ENCODE data around the gene DMGDH. TPM values are rescaled to one million over a fixed set of nuclear protein-coding genes. Genes with fewer than 3 reads are reported as not detected.
A peak's percentile ranks its signal among the peaks of the same experiment; 100 is the strongest.

DMGDH gene
- total RNA-seq, 3 donors from 2014 or later: 1.5 to 12.5 (median 2.9) TPM

DNA sequence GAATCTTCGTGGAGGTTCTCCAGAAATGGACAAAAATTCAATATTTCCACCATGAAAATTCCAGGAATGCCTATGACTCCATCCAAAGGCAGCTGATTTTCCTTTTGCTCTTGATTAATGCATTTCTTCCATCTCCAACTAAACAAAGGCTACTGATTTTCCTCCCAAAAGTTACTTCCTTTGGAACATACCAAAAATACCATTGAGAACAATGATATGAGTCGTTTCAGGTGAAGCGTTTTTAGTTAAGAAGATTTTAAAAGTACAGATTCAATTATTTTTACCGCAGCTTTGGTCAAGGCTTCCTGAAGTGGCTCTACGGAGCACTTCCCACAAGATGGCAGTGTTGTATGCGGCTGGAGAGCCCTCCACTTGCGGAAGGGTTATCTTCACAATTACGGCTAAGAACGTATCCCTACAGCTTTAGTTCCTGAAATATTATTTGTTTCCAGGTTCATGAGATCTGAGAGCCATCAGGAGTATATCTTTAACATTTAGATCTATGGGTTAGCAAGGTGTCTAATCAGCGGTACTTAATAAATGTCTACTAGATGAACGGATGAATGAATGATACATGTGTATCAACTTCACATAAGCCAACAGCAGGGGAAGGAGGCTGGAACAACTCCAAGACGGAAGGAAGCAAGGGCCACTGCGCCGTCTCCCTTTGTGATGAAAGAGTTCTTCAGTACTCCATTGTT, 48.5 kb downstream of the DMGDH start:
- H3K4me3 ChIP-seq: peak overlapping the region in 2 of 3 donors; percentile 8 to 33
- DNase-seq (ENCODE audit: low spot score in 2 of 2): peak in 1 of 2 donors; percentile 31
- H3K27ac ChIP-seq: no peak overlapping the region
- H3K36me3 ChIP-seq: no peaks in the 10 kb centered on the region
- intact Hi-C loops (cut with DNase I; ENCODE audit: low total_unique reads): no loop called here
- no peaks in the 10 kb centered on the region for H3K9me3 ChIP-seq
- no peaks in the 10 kb centered on the region for H3K27me3 ChIP-seq
- TF ChIP-seq, protein P1, sequence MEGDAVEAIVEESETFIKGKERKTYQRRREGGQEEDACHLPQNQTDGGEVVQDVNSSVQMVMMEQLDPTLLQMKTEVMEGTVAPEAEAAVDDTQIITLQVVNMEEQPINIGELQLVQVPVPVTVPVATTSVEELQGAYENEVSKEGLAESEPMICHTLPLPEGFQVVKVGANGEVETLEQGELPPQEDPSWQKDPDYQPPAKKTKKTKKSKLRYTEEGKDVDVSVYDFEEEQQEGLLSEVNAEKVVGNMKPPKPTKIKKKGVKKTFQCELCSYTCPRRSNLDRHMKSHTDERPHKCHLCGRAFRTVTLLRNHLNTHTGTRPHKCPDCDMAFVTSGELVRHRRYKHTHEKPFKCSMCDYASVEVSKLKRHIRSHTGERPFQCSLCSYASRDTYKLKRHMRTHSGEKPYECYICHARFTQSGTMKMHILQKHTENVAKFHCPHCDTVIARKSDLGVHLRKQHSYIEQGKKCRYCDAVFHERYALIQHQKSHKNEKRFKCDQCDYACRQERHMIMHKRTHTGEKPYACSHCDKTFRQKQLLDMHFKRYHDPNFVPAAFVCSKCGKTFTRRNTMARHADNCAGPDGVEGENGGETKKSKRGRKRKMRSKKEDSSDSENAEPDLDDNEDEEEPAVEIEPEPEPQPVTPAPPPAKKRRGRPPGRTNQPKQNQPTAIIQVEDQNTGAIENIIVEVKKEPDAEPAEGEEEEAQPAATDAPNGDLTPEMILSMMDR (IDR thresholded peaks at IDR 0.05): peak; percentile 29 to 65 (median 48)
- TF ChIP-seq POLR2A (IDR thresholded peaks at IDR 0.05): no peak
- peaks cover 0 to 3% of the 10 kb centered on the region in 2 donors for H3K4me1 ChIP-seq

DNA sequence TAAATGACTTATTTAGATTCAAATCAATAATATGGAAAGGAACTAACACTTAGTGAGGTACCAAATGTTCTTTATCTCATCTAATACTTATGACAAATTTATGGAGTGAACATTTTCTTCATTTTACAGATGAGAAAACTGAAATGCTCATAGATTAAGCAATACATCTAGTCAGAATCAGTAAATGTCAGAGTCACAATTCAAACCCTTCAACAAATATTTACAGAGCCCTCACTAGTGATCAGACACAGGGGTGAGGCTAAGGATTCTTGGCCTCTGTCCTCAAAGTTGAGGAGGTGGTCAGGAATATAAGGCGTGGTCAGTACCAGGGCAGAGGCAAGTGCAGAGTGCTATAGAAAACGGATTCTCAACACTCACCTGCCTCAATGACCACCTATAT, 54.8 kb downstream of the DMGDH start:
- Histone ChIP-seq H3K36me3 (no peaks in the 10 kb centered on the region), H3K4me3 (no peak overlapping the region), H3K4me1 (no peaks in the 10 kb centered on the region), H3K27ac (no peak overlapping the region), H3K9me3 (peaks cover 0 to 9% of the 10 kb centered on the region in 2 donors), H3K27me3 (no peaks in the 10 kb centered on the region)
- no peak for DNase-seq (ENCODE audit: low spot score in 2 of 2)
- no peak for TF ChIP-seq POLR2A (IDR thresholded peaks at IDR 0.05)
- TF ChIP-seq POLR2AphosphoS5 (IDR thresholded peaks at IDR 0.05): no peak
- TF ChIP-seq, protein P1 (IDR thresholded peaks at IDR 0.05): no peak
- intact Hi-C loops (cut with DNase I; ENCODE audit: low total_unique reads): no loop called here

DNA sequence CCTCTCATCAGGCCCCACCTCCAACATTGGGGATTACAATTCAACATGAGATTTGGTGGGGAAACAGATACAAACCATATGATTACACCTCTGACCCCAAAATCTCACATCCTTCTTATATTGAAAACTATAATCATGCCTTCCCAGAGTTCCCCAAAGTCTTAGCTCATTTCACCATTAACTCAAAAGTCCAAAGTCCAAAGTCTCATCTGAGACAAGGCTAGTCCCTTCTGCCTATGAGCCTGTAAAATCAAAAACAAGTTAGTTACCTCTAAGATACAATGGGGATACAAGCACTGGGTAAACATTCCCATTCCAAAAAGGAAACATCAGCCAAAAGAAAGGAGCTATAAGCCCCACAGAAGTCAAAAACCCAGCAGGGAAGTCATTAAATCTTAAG, 57.6 kb downstream of the DMGDH start:
- DNase-seq (ENCODE audit: low spot score in 2 of 2): no peak
- no peaks in the 10 kb centered on the region for H3K4me1 ChIP-seq
- TF ChIP-seq POLR2AphosphoS5 (IDR thresholded peaks at IDR 0.05): no peak
- TF ChIP-seq POLR2A (IDR thresholded peaks at IDR 0.05): no peak
- TF ChIP-seq, protein P1 (IDR thresholded peaks at IDR 0.05): no peak
- peaks cover 0 to 9% of the 10 kb centered on the region in 2 donors for H3K9me3 ChIP-seq
- no peaks in the 10 kb centered on the region for H3K27me3 ChIP-seq
- no peaks in the 10 kb centered on the region for H3K36me3 ChIP-seq
- H3K4me3 ChIP-seq: no peak overlapping the region
- intact Hi-C loops (cut with DNase I; ENCODE audit: low total_unique reads): no loop called here
- no peak overlapping the region for H3K27ac ChIP-seq

DNA sequence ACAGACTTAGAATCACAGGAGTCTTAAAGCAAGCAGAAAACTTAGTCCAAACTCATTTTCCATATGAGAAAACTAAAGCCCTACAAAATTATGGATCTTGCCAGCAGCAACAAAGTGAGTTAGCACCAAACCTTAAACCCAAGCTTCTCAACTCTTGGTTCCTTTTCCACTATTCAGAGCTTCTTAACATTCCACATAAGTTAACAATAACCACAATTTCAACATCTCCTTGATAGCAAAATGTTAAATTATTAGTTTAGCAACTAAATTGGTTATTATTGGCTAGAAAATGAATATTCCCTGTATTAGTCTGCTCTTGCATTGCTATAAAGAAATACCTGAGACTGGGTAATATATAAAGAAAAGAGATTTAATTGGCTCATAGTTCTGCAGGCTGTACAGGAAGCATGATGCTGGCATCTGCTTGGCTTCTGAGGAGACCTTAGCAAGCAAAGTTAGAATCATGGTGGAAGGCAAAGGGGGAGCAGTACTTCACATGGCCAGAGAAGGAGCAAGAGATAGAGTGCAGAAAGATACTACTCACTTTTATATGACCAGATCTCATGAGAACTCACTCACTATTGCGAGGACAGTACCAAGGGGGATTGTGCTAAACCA, 58.1 kb downstream of the DMGDH start:
- Histone ChIP-seq H3K27me3 (no peaks in the 10 kb centered on the region), H3K27ac (no peak overlapping the region), H3K9me3 (peaks cover 0 to 9% of the 10 kb centered on the region in 2 donors), H3K4me3 (no peak overlapping the region), H3K36me3 (no peaks in the 10 kb centered on the region), H3K4me1 (no peaks in the 10 kb centered on the region)
- intact Hi-C loops (cut with DNase I; ENCODE audit: low total_unique reads): no loop called here
- DNase-seq (ENCODE audit: low spot score in 2 of 2): no peak
- no peak for TF ChIP-seq POLR2AphosphoS5 (IDR thresholded peaks at IDR 0.05)

DNA sequence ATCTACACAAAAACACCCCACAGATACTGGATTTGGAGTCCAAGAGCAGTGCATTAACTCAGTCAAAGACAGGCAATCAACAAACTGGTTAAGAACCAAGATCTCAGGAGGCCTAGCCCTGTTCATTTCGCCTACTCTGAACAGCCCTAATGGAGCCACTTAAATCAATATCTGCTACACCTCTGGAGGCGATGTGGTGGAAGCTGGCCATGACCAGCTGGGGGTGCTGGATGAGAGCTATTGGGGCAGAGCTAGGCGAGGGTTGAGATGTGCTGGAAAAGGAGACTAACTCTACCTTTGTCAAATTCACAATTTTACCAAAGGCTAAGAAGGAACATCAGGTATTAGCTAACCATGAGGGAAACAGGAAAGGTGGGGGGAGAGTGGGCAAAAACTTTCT, 61.1 kb downstream of the DMGDH start:
- Histone ChIP-seq H3K9me3 (peaks cover 0 to 9% of the 10 kb centered on the region in 2 donors), H3K36me3 (no peaks in the 10 kb centered on the region), H3K27ac (no peak overlapping the region), H3K4me3 (no peak overlapping the region), H3K4me1 (no peaks in the 10 kb centered on the region), H3K27me3 (no peaks in the 10 kb centered on the region)
- DNase-seq (ENCODE audit: low spot score in 2 of 2): no peak
- TF ChIP-seq POLR2A (IDR thresholded peaks at IDR 0.05) (no peak), POLR2AphosphoS5 (IDR thresholded peaks at IDR 0.05) (no peak)
- TF ChIP-seq, protein P1 (IDR thresholded peaks at IDR 0.05): no peak
- intact Hi-C loops (cut with DNase I; ENCODE audit: low total_unique reads): no loop called here
